ENCODE data around the gene MAFG. TPM values are rescaled to one million over a fixed set of nuclear protein-coding genes. Genes with fewer than 3 reads are reported as not detected.

MAFG gene
- total RNA-seq, 1 experiment from 2014 or later: 31.4 TPM

DNA sequence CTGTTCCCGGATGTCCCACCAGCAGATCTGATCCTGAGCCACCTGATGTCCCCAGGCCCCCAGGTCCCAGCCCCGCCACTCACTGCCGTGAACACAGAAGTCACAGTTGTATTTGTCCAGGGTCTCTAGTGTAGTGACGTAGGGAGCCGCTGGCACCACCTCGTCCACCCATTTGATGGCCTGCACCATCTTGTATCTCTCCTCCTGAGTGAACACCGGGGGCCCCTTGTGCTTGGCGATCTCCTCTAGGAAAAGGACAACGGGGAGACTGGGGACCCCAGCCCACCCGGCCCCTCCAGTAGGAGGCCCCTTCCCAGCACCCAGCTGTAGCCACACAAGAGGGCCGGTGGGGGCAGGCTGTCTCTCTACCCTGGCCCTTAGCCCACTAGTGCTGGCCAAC, 18.7 kb downstream of the MAFG start:
- Mint-ChIP-seq H3K4me3 (peak overlapping the region in 1 of 2 experiments; percentile 35; a peak in 2 of 5 replicates), H3K4me1 (peaks cover 0 to 2% of the 10 kb centered on the region in 2 experiments; a peak in 2 of 4 replicates), H3K36me3 (ENCODE audit: insufficient read depth in 1 of 3, low read depth in 3 of 3) (peaks cover 9 to 23% (median 14%) of the 10 kb centered on the region in 3 experiments; a peak in 6 of 7 replicates), H3K27ac (no peak overlapping the region), H3K9me3 (no peaks in the 10 kb centered on the region), H3K27me3 (ENCODE audit: low read depth) (no peaks in the 10 kb centered on the region; the same call in 1 of the 2 replicates)
- no peaks in the 10 kb centered on the region for H3K27me3 ChIP-seq (ENCODE audit: insufficient read depth, low read length)
- WGBS (ENCODE audit: extremely low coverage, insufficient read length, low lambda C conversion rate): no CpG with 5 or more reads among the region's 11 CpGs
- no peak overlapping the region for H3K9ac ChIP-seq (ENCODE audit: extremely low read depth, insufficient read length, low read length)
- H4K8ac ChIP-seq (replicated peaks; ENCODE audit: insufficient read length, low read depth, low read length): no peak overlapping the region
- H3T11ph ChIP-seq (ENCODE audit: low read length): no peak overlapping the region
- H2BK12ac ChIP-seq (ENCODE audit: insufficient read length, low read depth, low read length): no peak overlapping the region
- H2AFZ ChIP-seq (ENCODE audit: low read length): no peak overlapping the region
- no peak overlapping the region for H3K18ac ChIP-seq (ENCODE audit: insufficient read length, low read depth, low read length)
- TF ChIP-seq, protein P1, sequence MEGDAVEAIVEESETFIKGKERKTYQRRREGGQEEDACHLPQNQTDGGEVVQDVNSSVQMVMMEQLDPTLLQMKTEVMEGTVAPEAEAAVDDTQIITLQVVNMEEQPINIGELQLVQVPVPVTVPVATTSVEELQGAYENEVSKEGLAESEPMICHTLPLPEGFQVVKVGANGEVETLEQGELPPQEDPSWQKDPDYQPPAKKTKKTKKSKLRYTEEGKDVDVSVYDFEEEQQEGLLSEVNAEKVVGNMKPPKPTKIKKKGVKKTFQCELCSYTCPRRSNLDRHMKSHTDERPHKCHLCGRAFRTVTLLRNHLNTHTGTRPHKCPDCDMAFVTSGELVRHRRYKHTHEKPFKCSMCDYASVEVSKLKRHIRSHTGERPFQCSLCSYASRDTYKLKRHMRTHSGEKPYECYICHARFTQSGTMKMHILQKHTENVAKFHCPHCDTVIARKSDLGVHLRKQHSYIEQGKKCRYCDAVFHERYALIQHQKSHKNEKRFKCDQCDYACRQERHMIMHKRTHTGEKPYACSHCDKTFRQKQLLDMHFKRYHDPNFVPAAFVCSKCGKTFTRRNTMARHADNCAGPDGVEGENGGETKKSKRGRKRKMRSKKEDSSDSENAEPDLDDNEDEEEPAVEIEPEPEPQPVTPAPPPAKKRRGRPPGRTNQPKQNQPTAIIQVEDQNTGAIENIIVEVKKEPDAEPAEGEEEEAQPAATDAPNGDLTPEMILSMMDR (conservative IDR thresholded peaks at IDR 0.05): no peak
- no peak overlapping the region for H2BK20ac ChIP-seq (ENCODE audit: low read depth, low read length, poor library complexity, severe bottlenecking)
- H2BK15ac ChIP-seq (ENCODE audit: low read depth, low read length): no peak overlapping the region
- H3K27ac ChIP-seq (ENCODE audit: insufficient read length, low read depth, low read length): no peak overlapping the region
- H3K79me1 ChIP-seq (ENCODE audit: insufficient read depth, low read depth, low read length, poor library complexity, severe bottlenecking): no peaks in the 10 kb centered on the region
- H3K23me2 ChIP-seq (ENCODE audit: insufficient read length, low read depth, low read length, poor library complexity, severe bottlenecking): peaks cover 6% of the 10 kb centered on the region
- H4K5ac ChIP-seq (ENCODE audit: insufficient read length, low read depth, low read length): no peak overlapping the region
- no peak overlapping the region for H3K4ac ChIP-seq (ENCODE audit: low read depth, low read length)
- no peak overlapping the region for H2AK5ac ChIP-seq (ENCODE audit: insufficient read length, low read length)
- no peaks in the 10 kb centered on the region for H3K79me2 ChIP-seq (ENCODE audit: insufficient read depth, low read length)
- H3K14ac ChIP-seq (ENCODE audit: insufficient read depth, low read length): no peak overlapping the region
- H3K4me2 ChIP-seq (ENCODE audit: insufficient read depth, insufficient read length, low read length): no peak overlapping the region
- no peaks in the 10 kb centered on the region for H3K9me3 ChIP-seq (ENCODE audit: control insufficient read depth, low read depth, low read length)
- H3K4me1 ChIP-seq (ENCODE audit: insufficient read depth, low read length): no peaks in the 10 kb centered on the region
- no peak overlapping the region for H2BK5ac ChIP-seq (ENCODE audit: insufficient read length, low read length)
- no peak overlapping the region for H2BK120ac ChIP-seq (ENCODE audit: low read depth, low read length, poor library complexity, severe bottlenecking)
- no peak overlapping the region for H4K91ac ChIP-seq (ENCODE audit: insufficient read length, low read depth, low read length)
- no peak overlapping the region for H3K56ac ChIP-seq (ENCODE audit: insufficient read length, low read depth, low read length)
- no peaks in the 10 kb centered on the region for H4K20me1 ChIP-seq (ENCODE audit: control insufficient read depth, insufficient read depth, insufficient read length)
- no peak overlapping the region for H3K23ac ChIP-seq (ENCODE audit: insufficient read length, low read depth, low read length)
- DNase-seq: no peak

Measured in H9 (cell line).